ENCODE measurements around the gene SESN1.

DNA sequence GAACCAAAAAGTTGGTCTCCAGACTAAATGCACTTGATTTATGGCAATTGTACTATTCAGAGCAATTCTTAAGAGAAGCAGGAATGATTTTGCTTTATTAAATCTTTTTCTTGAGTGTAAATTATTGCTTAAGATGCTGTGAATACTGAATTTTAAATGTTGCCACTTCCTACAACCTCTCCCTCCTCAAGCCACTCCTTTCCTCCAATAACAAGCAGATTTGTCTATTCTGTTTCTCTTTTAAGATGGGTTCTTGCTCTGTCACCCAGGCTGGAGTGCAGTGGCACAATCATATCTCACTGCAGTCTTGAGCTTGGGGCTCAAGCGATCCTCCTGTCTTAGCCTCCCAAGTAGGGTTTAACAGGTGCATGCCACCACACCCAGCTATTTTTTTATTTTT, 65.3 kb downstream of the SESN1 start:
- TF ChIP-seq, protein P1, sequence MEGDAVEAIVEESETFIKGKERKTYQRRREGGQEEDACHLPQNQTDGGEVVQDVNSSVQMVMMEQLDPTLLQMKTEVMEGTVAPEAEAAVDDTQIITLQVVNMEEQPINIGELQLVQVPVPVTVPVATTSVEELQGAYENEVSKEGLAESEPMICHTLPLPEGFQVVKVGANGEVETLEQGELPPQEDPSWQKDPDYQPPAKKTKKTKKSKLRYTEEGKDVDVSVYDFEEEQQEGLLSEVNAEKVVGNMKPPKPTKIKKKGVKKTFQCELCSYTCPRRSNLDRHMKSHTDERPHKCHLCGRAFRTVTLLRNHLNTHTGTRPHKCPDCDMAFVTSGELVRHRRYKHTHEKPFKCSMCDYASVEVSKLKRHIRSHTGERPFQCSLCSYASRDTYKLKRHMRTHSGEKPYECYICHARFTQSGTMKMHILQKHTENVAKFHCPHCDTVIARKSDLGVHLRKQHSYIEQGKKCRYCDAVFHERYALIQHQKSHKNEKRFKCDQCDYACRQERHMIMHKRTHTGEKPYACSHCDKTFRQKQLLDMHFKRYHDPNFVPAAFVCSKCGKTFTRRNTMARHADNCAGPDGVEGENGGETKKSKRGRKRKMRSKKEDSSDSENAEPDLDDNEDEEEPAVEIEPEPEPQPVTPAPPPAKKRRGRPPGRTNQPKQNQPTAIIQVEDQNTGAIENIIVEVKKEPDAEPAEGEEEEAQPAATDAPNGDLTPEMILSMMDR (IDR thresholded peaks at IDR 0.05), result no peak
- no peak for TF ChIP-seq POLR2A (IDR thresholded peaks at IDR 0.05)

All from Peyer's patch (tissue), 4 donors.